ENCODE data around the gene NRXN3. TPM values are rescaled to one million over a fixed set of nuclear protein-coding genes. Genes with fewer than 3 reads are reported as not detected.

The NRXN3 gene
- total RNA-seq, 1 donor from 2014 or later: 5.9 TPM

DNA sequence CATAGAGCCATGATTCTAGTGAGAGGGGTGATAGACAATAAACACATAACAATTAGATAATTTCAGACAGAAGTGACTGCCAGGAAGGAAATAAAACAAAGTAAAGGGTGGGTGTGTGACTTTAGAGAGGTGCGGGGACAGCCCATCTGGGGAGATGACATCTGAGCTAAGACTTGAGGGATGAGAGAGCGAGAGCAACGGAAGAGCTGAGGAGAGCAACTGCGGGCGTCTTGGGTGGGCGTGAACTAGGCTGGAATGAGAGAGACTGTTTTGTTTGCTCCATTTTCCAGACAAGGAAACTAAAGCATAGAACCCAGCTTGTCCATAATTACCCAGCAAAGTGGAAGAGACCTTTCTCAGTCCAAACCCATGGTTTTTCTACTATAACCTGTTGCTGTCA, 25.3 kb downstream of the NRXN3 start:
- no peak overlapping the region for H2AFZ ChIP-seq (replicated peaks)
- Mint-ChIP-seq H3K27ac (no peak overlapping the region), H3K4me3 (no peak overlapping the region), H3K36me3 (no peaks in the 10 kb centered on the region), H3K9me3 (peaks cover 6% of the 10 kb centered on the region), H3K27me3 (ENCODE audit: insufficient read depth, low read depth) (peaks cover 8% of the 10 kb centered on the region), H3K4me1 (peaks cover 6% of the 10 kb centered on the region)
- no peaks in the 10 kb centered on the region for H4K20me1 ChIP-seq (ENCODE audit: low read depth)
- no peak for DNase-seq (ENCODE audit: low spot score)
- no peak overlapping the region for H3K4me2 ChIP-seq
- H3K79me2 ChIP-seq (ENCODE audit: low read depth): no peaks in the 10 kb centered on the region
- no peaks in the 10 kb centered on the region for H3K4me1 ChIP-seq
- H3K9ac ChIP-seq: no peak overlapping the region
- H3K9me3 ChIP-seq (ENCODE audit: low read depth): no peaks in the 10 kb centered on the region
- H3K36me3 ChIP-seq: no peaks in the 10 kb centered on the region
- TF ChIP-seq EZH2 (IDR thresholded peaks at IDR 0.05) (no peak), EZH2phosphoT487 (IDR thresholded peaks at IDR 0.05) (no peak)
- TF ChIP-seq, protein P1, sequence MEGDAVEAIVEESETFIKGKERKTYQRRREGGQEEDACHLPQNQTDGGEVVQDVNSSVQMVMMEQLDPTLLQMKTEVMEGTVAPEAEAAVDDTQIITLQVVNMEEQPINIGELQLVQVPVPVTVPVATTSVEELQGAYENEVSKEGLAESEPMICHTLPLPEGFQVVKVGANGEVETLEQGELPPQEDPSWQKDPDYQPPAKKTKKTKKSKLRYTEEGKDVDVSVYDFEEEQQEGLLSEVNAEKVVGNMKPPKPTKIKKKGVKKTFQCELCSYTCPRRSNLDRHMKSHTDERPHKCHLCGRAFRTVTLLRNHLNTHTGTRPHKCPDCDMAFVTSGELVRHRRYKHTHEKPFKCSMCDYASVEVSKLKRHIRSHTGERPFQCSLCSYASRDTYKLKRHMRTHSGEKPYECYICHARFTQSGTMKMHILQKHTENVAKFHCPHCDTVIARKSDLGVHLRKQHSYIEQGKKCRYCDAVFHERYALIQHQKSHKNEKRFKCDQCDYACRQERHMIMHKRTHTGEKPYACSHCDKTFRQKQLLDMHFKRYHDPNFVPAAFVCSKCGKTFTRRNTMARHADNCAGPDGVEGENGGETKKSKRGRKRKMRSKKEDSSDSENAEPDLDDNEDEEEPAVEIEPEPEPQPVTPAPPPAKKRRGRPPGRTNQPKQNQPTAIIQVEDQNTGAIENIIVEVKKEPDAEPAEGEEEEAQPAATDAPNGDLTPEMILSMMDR (IDR thresholded peaks at IDR 0.05): no peak
- H3K4me3 ChIP-seq: no peak overlapping the region
- no peaks in the 10 kb centered on the region for H3K27me3 ChIP-seq
- no peaks in the 10 kb centered on the region for H3F3A ChIP-seq (ENCODE audit: low read depth)
- H3K27ac ChIP-seq: no peak overlapping the region

- no peaks in the 10 kb centered on the region for H3K27me3 ChIP-seq
- no peak overlapping the region for H2AFZ ChIP-seq (replicated peaks)
- H3K4me1 ChIP-seq: no peaks in the 10 kb centered on the region
- Mint-ChIP-seq H3K27me3 (ENCODE audit: insufficient read depth, low read depth) (peaks cover 8% of the 10 kb centered on the region), H3K36me3 (no peaks in the 10 kb centered on the region), H3K27ac (no peak overlapping the region), H3K9me3 (peaks cover 6% of the 10 kb centered on the region), H3K4me1 (peaks cover 6% of the 10 kb centered on the region), H3K4me3 (no peak overlapping the region)
- no peak for DNase-seq (ENCODE audit: low spot score)
- H3K79me2 ChIP-seq (ENCODE audit: low read depth): no peaks in the 10 kb centered on the region
- no peaks in the 10 kb centered on the region for H3F3A ChIP-seq (ENCODE audit: low read depth)
- no peak overlapping the region for H3K9ac ChIP-seq
- H3K36me3 ChIP-seq: no peaks in the 10 kb centered on the region
- no peaks in the 10 kb centered on the region for H4K20me1 ChIP-seq (ENCODE audit: low read depth)
- TF ChIP-seq, protein P1 (IDR thresholded peaks at IDR 0.05): no peak
- TF ChIP-seq EZH2 (IDR thresholded peaks at IDR 0.05) (no peak), EZH2phosphoT487 (IDR thresholded peaks at IDR 0.05) (no peak)
- H3K4me2 ChIP-seq: no peak overlapping the region
- no peak overlapping the region for H3K27ac ChIP-seq
- no peak overlapping the region for H3K4me3 ChIP-seq
- no peaks in the 10 kb centered on the region for H3K9me3 ChIP-seq (ENCODE audit: low read depth)
Observed at GRCh38 chr14:78196323-78196722, 26.1 kb downstream of the NRXN3 start.

DNA sequence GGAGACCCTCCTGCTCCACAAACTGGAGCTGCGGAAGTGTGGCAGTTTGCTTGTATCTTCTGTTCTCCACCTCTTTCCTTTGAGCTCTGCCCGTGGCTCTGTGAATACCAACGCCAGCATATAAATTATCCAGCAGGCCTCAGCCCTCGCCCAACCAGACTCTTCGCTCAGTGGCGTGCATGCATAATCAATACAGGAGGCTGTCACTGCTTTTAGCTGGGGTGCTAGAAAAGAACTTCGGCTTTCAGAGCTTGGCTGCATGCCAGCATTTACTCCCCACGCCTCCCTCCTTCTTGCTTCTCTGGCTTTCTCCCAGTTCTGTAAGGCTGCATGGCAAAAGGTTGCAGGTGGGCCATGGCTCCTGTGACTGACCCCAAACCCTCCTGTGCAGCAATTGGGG, 26.9 kb downstream of the NRXN3 start:
- no peak overlapping the region for H3K27ac Mint-ChIP-seq
- Histone ChIP-seq H3F3A (ENCODE audit: low read depth) (no peaks in the 10 kb centered on the region), H3K4me2 (no peak overlapping the region), H3K27me3 (no peaks in the 10 kb centered on the region), H4K20me1 (ENCODE audit: low read depth) (no peaks in the 10 kb centered on the region), H3K4me1 (no peaks in the 10 kb centered on the region), H3K79me2 (ENCODE audit: low read depth) (no peaks in the 10 kb centered on the region), H2AFZ (replicated peaks) (no peak overlapping the region), H3K9ac (no peak overlapping the region), H3K4me3 (no peak overlapping the region), H3K27ac (no peak overlapping the region), H3K36me3 (no peaks in the 10 kb centered on the region), H3K9me3 (ENCODE audit: low read depth) (no peaks in the 10 kb centered on the region)
- peaks cover 6% of the 10 kb centered on the region for H3K9me3 Mint-ChIP-seq
- H3K36me3 Mint-ChIP-seq: no peaks in the 10 kb centered on the region
- H3K4me1 Mint-ChIP-seq: peaks cover 6% of the 10 kb centered on the region
- no peak overlapping the region for H3K4me3 Mint-ChIP-seq
- DNase-seq (ENCODE audit: low spot score): no peak
- H3K27me3 Mint-ChIP-seq (ENCODE audit: insufficient read depth, low read depth): peaks cover 5% of the 10 kb centered on the region
- no peak for TF ChIP-seq EZH2phosphoT487 (IDR thresholded peaks at IDR 0.05)
- no peak for TF ChIP-seq EZH2 (IDR thresholded peaks at IDR 0.05)
- TF ChIP-seq, protein P1 (IDR thresholded peaks at IDR 0.05): no peak
